GM19438 (cell line): ENCODE data around the gene STAT5B.
A peak's percentile ranks its signal among the peaks of the same experiment; 100 is the strongest.
"Not testable (repeated sequence)": the region's sequence is repeated elsewhere in the genome, so short reads cannot be mapped to it uniquely, and the experiment has no call there.

Experiments used
- ATAC-seq: cut with Tn5 transposase; IDR thresholded peaks from one replicate; pipeline ENCODE4 v1.9.1; 2021; ENCODE audit warnings: low read depth; ENCODE audit not compliant: unreplicated experiment

STAT5B gene

DNA sequence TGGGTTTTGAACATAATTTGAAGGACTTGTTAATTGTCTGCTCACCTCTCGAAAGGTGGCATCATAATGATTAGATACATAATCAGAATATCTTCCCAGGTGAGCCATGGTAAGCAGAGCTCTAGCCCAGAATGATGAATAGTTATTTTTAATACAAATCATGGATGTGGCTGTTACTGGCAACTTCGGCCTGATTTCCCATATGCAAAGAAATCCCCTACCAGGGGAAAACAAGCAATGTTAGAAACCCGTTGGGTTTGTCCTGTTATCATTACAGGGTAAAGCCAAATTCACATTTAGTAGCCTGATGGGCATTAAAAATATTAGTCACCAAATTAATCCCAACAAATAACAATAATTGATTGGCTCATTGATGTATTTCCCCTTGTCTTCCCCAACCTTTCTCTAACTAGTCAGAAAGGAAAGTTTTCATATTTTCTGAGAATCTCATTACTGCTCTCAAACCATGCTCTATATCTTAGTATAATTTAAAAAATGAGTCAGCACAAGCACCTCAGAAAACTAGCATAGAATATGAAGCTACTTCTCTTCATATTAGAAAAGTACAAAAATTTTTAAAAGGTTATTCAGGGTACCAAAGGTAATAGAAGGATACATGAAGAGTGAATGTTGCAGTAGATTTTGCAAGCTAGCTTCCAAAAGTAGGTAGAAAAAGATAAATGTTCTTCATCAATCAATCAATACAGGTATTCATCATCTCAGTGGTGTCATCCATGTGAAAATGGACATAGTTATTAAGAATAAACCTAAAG is 5.0 kb downstream of the STAT5B start:
- no peak for ATAC-seq

DNA sequence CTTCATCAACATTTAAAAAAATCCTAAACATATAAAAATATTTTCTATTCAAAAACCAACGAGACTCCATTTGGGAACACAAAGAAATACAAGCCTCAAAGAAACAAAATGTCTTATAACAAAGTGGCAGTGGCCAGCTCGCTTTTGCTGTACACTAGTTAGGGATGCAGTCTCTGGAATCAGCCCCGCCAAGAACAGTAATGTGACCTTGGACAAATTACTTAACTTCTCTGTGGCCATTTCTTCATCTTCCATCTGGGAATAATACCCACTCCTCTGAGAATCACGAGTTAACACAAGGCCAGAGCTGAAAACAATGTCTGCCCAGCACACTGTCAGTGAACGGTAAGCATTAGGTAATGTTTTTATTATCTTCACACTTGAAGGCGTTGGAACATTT is 5.6 kb downstream of the STAT5B start:
- ATAC-seq = no peak

DNA sequence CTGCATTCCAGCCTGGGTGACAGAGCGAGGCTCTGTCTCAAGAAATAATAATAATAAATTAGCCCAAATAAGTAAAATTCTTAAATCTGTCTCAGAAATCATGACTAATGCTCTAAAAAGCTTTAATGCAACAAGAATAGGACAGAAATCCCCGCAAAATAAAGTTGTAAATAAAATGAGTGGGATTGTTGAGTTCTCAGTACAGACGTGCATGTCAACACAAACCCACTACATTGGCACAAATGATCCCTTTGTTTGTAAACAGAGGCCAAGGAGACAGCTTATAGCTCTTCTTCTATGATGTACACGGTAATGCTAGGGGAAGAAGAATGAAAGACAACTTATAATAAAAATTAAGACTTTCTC is 6.0 kb downstream of the STAT5B start:
- no peak for ATAC-seq

- ATAC-seq = no peak
Observed at GRCh38 chr17:42268236-42268635, 8.0 kb downstream of the STAT5B start.

GRCh38 chr17:42266918-42267766 is 9.0 kb downstream of the STAT5B start:
- no peak for ATAC-seq

DNA sequence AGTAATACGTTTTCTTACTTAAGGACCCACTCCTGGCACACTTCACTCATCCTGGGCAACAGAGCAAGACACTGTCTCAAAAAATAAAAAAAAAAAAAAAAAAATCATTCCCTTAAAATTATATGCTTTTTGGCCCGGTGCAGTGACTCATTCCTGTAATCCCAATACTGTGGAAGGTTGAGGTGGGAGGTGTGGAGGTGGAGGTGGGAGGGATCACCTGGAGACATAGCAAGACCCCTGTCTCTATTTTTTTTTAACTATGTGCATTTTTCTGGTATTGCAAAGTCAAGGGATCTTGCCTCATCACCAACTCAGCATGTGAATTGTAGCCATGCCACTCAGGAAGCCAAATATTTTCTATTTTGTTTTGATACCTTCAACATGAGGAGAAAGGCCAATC is 9.7 kb downstream of the STAT5B start:
- ATAC-seq = no peak

GRCh38 chr17:42264366-42264765 is 11.8 kb downstream of the STAT5B start:
- not testable (repeated sequence) for ATAC-seq

- no peak for ATAC-seq
Observed at GRCh38 chr17:42260318-42260717, 15.9 kb downstream of the STAT5B start.

DNA sequence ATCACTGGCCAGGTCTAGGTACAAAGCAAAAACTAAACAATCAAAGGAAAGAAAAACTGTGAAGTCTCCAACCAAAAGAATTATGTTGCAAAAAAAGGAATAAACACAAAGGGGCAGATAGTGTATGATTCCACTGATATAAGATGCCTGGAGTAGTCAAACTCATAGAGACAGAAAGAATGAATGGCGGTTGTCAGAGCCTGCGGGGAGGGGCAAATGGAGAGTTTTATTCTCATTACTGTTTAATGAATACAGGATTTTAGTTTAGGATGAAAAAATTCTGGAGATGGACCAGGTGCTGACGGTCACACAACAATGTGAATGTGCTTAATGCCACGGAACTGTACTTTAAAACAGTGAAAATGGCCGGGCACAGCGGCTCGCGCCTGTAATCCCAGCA is 20.7 kb downstream of the STAT5B start:
- no peak for ATAC-seq

- no peak for ATAC-seq
Observed at GRCh38 chr17:42253578-42253977, 22.6 kb downstream of the STAT5B start.

GRCh38 chr17:42252597-42253550 is 23.3 kb downstream of the STAT5B start:
- no peak for ATAC-seq

- no peak for ATAC-seq
Observed at GRCh38 chr17:42251115-42251514, 25.1 kb downstream of the STAT5B start.

- no peak for ATAC-seq
Observed at GRCh38 chr17:42249681-42250446, 26.3 kb downstream of the STAT5B start.

DNA sequence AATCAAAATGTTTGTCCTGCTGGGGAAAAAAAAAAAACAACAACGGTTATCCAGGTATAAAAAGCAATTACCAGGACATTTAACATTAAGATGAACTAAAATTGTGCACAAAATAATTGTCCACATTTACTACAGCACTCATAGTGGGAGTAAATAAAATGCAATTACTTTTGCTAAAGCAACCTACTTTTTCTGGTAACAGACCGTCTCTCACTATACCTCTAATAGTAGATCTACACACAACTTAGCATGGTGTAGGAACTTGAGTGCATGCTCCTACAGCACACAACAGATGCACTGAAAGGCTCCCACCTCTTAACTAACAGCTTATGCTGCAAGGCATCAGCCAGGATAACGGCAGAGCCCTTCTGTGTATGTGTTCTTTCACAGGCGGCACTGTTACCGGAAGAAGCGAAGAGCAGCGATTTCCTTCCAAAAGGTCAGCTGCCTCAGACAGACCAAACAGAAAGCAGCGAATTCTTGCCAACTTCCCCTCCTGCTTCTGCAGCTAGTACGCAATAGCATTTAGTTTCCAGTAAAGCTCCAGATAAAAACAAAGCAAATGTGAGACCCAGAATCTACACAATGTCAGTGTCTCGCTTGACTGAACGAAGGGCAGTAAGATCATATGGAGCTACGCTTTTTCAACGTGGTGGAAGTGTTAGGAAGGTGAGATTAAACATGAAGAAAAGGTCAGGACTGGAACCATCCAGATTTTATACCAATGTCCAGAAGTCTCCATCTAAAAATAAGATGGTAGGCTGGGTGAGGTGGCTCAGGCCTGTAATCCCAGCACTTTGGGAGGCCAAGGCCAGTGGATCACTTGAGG is 27.6 kb downstream of the STAT5B start:
- ATAC-seq = peak; percentile 78

- no peak for ATAC-seq
Observed at GRCh38 chr17:42247734-42248133, 28.5 kb downstream of the STAT5B start.

DNA sequence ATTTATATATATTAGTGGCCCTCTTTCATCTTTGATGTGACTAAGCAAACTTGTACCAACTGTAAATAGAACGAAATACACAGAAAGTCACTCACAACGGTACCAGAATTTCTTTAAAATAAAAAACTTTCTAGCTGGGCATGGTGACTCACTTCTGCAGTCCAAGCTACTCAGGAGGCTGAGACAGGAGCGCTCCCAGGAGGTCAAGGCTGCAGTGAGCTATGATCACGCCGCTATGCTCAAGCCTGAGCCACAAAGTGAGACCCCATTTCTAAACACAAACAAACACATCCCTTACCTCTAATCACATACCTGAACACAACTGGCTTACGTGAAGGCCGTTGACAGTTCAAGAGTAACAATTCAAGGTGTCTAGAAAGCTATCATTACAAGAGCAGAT is 29.7 kb downstream of the STAT5B start:
- no peak for ATAC-seq

GRCh38 chr17:42245183-42245582 is 31.0 kb downstream of the STAT5B start:
- not testable (repeated sequence) for ATAC-seq

- ATAC-seq = not testable (repeated sequence)
Observed at GRCh38 chr17:42244116-42244515, 32.1 kb downstream of the STAT5B start.

GRCh38 chr17:42243493-42243982 is 32.7 kb downstream of the STAT5B start:
- no peak for ATAC-seq
